Neutrophil (primary cell): ENCODE results near the gene NEU1.
A peak's percentile ranks its signal among the peaks of the same experiment; 100 is the strongest.
"Not testable (repeated sequence)": the region's sequence is repeated elsewhere in the genome, so short reads cannot be mapped to it uniquely, and the experiment has no call there.

Experiments
- H3K27ac ChIP-seq: fragments of 200-600 bp; sonication (generic); 2 replicates; pipeline ENCODE4 v1.5.1; 2016; ENCODE audit warnings: mild to moderate bottlenecking, moderate library complexity
- H3K27me3 ChIP-seq: fragments of 200-600 bp; sonication (generic); 2 replicates; pipeline ENCODE4 v1.6.0; 2016; ENCODE audit warnings: mild to moderate bottlenecking
- H3K36me3 ChIP-seq: fragments of 200-600 bp; sonication (generic); 2 replicates; pipeline ENCODE4 v1.5.1; 2017
- H3K4me1 ChIP-seq, 2 experiments: fragments of 200-600 bp in 1 of 2; sonication (generic) in 1 of 2; 1 replicate in 1 of 2; 2 replicates in 1 of 2; pipeline versions ENCODE4 v1.5.1 to v1.6.1; 2013 to 2016; ENCODE audit warnings: low read depth in 1 of 2, low read length in 1 of 2, mild to moderate bottlenecking in 1 of 2, moderate library complexity in 1 of 2; ENCODE audit not compliant: control insufficient read depth in 1 of 2, insufficient read depth in 1 of 2
- H3K4me3 ChIP-seq, 2 experiments: fragments of 200-600 bp in 1 of 2; sonication (generic) in 1 of 2; 1 replicate in 1 of 2; 2 replicates in 1 of 2; pipeline ENCODE4 v1.5.1; 2013 to 2016; ENCODE audit warnings: low read depth in 1 of 2, low read length in 1 of 2, mild to moderate bottlenecking in 1 of 2, moderate library complexity in 1 of 2
- H3K9me3 ChIP-seq: fragments of 200-600 bp; sonication (generic); 2 replicates; pipeline ENCODE4 v1.5.1; 2016
- CTCF ChIP-seq: fragments of 200-600 bp; sonication (generic); IDR thresholded peaks from 2 replicates; pipeline ENCODE4 v1.5.1; 2016; ENCODE audit warnings: antibody characterized with exemption

The NEU1 gene

GRCh38 chr6:31814677-31815024 is 48.0 kb downstream of the NEU1 start:
- no peak for TF ChIP-seq CTCF
- H3K4me3 ChIP-seq, result peak overlapping the region; percentile 84 to 94
- peaks cover 46 to 50% of the 10 kb centered on the region in 2 experiments for H3K4me1 ChIP-seq
- peak overlapping the region; percentile 90 for H3K27ac ChIP-seq
- H3K27me3 ChIP-seq, result no peaks in the 10 kb centered on the region
- no peaks in the 10 kb centered on the region for H3K9me3 ChIP-seq
- peaks cover 22% of the 10 kb centered on the region for H3K36me3 ChIP-seq

- TF ChIP-seq CTCF, result no peak
- Histone ChIP-seq H3K4me1 (peaks cover 34 to 38% of the 10 kb centered on the region in 2 experiments), H3K27me3 (no peaks in the 10 kb centered on the region), H3K27ac (peak overlapping the region; percentile 90), H3K4me3 (peak overlapping the region; percentile 84 to 94), H3K9me3 (no peaks in the 10 kb centered on the region), H3K36me3 (peaks cover 28% of the 10 kb centered on the region)
Measured at GRCh38 chr6:31813465-31813849, 49.2 kb downstream of the NEU1 start.

- H3K4me3 ChIP-seq, result no peak overlapping the region
- H3K27ac ChIP-seq, result no peak overlapping the region
- H3K27me3 ChIP-seq, result no peaks in the 10 kb centered on the region
- no peak for TF ChIP-seq CTCF
- peaks cover 34 to 39% of the 10 kb centered on the region in 2 experiments for H3K4me1 ChIP-seq
- H3K36me3 ChIP-seq, result peaks cover 28% of the 10 kb centered on the region
- no peaks in the 10 kb centered on the region for H3K9me3 ChIP-seq
Measured at GRCh38 chr6:31811645-31812044, 51.0 kb downstream of the NEU1 start.

GRCh38 chr6:31808599-31808998 is 54.0 kb downstream of the NEU1 start:
- H3K4me3 ChIP-seq, H3K27me3 ChIP-seq, H3K27ac ChIP-seq, H3K9me3 ChIP-seq: not testable (repeated sequence)
- peaks cover 36 to 38% of the 10 kb centered on the region in 2 experiments for H3K4me1 ChIP-seq
- H3K36me3 ChIP-seq, result peaks cover 28% of the 10 kb centered on the region
